Stimulated activated effector memory CD8-positive, alpha-beta T cell treated with anti-CD3 and anti-CD28 coated beads, Interleukin-12 subunit alpha, Interleukin-12 subunit beta, amount 100 ng/mL, for 72 hours (primary cell): ENCODE data around the gene VWA5A.
A peak's percentile ranks its signal among the peaks of the same experiment; 100 is the strongest.

Source experiments
- ATAC-seq: fragments of 150-1000 bp; cut with Tn5 transposase; 2 replicates; pipeline ENCODE4 v1.10.0; 2021
- DNase-seq, 2 donors: peaks; one replicate each; pipeline ENCODE4 v3.0.0; 2021 to 2022; ENCODE audit warnings: low spot score in 2 of 2
- H3K27ac Mint-ChIP-seq: one replicate; pipeline ENCODE4 v1.8.0; 2022; ENCODE audit warnings: mild to moderate bottlenecking, mixed read lengths
- H3K36me3 Mint-ChIP-seq: one replicate; pipeline ENCODE4 v1.8.0; 2022; ENCODE audit warnings: mild to moderate bottlenecking, mixed read lengths
- H3K4me1 Mint-ChIP-seq: one replicate; pipeline ENCODE4 v1.8.0; 2022; ENCODE audit warnings: mixed read lengths
- H3K4me3 Mint-ChIP-seq: one replicate; pipeline ENCODE4 v1.8.0; 2022; ENCODE audit warnings: mild to moderate bottlenecking, mixed read lengths
- H3K9me3 Mint-ChIP-seq: one replicate; pipeline ENCODE4 v1.8.0; 2022; ENCODE audit warnings: mixed read lengths

VWA5A gene

DNA sequence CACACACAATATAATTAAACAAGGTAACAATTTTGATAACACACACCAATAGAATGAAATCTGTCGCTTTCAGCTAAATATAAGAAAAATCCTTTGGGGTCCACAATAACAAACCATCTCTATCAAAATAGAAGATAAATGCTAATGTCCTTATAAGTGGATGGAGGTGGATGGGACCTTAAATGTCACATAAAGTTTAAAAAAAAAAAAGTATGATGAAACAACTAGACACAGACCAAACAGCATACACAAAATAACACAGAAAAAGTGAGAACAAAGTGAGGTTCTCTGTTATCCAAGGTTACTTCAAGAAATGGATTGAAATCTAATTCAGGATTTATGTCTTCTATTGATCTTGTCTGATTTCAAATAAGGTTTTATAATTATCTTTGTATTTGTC, 57.3 kb downstream of the VWA5A start:
- no peaks in the 10 kb centered on the region for H3K4me1 Mint-ChIP-seq
- no peak overlapping the region for H3K4me3 Mint-ChIP-seq
- H3K27ac Mint-ChIP-seq: no peak overlapping the region
- no peak for ATAC-seq
- no peaks in the 10 kb centered on the region for H3K9me3 Mint-ChIP-seq
- H3K36me3 Mint-ChIP-seq: no peaks in the 10 kb centered on the region
- no peak for DNase-seq

DNA sequence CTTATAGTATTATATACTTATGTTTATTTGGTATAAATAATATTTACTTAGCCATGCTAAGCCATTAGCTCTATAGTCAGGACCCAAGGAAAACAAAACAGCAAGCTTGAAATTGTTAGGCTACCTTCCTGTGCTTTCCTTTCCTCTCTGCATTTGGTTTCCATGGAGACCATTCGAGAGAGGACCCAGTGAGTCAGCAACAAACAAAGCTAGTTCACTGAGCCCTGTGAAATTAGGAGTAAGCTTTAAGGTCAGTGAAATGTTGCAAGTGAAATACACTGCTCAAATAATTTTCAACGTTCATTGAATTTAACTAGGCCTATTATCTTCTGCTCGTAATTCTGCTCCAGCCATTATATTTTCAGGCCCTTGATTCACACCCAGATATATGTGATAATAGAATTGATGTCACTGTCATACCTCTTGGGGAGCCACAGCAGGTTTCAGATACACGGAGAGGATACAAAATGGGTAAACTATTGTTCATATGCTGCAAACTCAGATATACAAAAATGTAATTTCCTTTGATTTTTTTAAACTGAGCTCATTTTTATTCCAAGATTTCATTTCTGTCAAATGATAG, 58.8 kb downstream of the VWA5A start:
- Mint-ChIP-seq H3K36me3 (no peaks in the 10 kb centered on the region), H3K9me3 (no peaks in the 10 kb centered on the region), H3K4me3 (no peak overlapping the region), H3K4me1 (no peaks in the 10 kb centered on the region), H3K27ac (no peak overlapping the region)
- ATAC-seq (no peak), DNase-seq (no peak)

DNA sequence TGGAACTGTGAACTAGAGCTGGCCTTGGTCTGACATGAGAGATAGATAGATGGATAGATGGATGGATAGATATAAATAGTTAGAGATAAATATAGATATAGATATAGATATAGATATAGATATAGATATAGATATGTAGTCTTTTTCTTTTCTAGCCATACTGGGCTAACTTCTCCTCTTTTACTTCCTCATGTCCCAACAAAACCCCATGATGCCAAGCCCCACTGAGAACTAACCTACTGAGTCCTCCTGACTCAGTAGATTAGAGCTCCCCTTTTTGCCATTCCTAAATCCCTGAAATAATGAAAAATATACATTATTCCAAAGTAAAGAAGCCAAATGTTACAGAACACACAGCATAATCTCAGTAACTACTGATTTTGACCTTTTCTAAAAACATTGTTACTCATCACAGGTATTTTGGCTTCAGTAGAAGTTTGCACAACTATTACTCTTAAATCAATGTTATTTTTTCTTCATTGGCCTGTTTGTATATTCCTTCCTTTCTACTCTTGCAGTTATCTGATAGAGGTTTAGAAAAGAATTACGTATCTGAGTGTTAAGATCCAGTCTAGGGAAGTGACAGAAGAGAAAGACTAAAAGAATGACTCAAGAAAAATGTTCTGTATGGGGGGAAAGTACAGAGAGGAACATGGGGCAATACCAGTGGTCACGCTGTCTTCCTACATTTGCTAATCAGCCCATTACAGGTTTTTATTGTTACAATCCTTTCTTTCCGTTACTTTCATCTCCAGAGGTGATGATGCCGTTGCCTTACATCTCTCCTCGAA, 61.9 kb downstream of the VWA5A start:
- Mint-ChIP-seq H3K36me3 (no peaks in the 10 kb centered on the region), H3K9me3 (no peaks in the 10 kb centered on the region), H3K4me1 (no peaks in the 10 kb centered on the region), H3K27ac (no peak overlapping the region), H3K4me3 (no peak overlapping the region)
- DNase-seq (no peak), ATAC-seq (no peak)

DNA sequence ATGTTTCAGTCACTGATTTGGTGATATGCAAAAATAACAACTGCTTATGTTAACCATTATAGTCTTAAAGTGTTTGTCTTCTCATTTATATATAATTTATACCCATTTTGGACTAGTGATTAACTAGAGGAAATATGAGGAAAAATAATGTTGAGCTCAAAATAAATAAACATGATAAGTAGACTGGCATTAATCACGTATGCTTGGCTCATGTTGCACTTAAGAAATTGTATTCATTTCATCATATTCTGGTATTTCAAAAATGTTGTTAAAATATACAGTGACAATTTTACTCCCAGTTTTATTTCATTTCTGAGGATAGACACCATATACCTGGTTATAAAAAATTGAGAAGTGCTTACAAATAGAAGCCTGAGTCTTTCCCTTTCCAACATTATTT, 64.1 kb downstream of the VWA5A start:
- H3K4me1 Mint-ChIP-seq: no peaks in the 10 kb centered on the region
- no peak overlapping the region for H3K4me3 Mint-ChIP-seq
- no peaks in the 10 kb centered on the region for H3K9me3 Mint-ChIP-seq
- DNase-seq: no peak
- no peak overlapping the region for H3K27ac Mint-ChIP-seq
- H3K36me3 Mint-ChIP-seq: no peaks in the 10 kb centered on the region
- ATAC-seq: no peak

DNA sequence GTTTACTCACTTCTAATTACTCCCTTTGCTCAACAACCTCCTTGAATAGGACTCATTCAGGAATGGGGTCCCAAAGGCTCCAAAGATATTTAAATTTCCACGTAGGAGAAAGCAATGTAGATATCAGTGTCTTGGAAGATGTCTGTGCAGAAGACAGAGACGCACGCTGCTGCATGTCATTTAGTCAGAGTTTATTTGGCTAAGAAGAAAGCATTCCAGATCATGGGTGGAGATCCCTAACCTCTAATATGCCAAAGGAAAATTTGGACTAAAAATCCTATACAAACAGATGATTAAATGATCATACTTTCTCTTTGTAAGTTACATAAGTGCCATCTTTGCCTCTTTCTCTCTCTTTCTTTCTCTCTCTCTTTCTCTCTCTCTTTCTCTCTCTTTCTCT, 67.8 kb downstream of the VWA5A start, which contains the start of gene OR10D3:
Gene OR10D3 (plus strand): TSS at position 278 of the 400 bp plus-strand sequence. CDS start 1,925 bp downstream, outside the sequence.
- no peak for ATAC-seq
- Mint-ChIP-seq H3K4me3 (no peak within 1 kb of the TSS), H3K36me3 (no peaks in the 10 kb centered on the region), H3K27ac (no peak within 1 kb of the TSS), H3K9me3 (peaks cover 3% of the 10 kb centered on the region), H3K4me1 (no peaks in the 10 kb centered on the region)
- DNase-seq: no peak

DNA sequence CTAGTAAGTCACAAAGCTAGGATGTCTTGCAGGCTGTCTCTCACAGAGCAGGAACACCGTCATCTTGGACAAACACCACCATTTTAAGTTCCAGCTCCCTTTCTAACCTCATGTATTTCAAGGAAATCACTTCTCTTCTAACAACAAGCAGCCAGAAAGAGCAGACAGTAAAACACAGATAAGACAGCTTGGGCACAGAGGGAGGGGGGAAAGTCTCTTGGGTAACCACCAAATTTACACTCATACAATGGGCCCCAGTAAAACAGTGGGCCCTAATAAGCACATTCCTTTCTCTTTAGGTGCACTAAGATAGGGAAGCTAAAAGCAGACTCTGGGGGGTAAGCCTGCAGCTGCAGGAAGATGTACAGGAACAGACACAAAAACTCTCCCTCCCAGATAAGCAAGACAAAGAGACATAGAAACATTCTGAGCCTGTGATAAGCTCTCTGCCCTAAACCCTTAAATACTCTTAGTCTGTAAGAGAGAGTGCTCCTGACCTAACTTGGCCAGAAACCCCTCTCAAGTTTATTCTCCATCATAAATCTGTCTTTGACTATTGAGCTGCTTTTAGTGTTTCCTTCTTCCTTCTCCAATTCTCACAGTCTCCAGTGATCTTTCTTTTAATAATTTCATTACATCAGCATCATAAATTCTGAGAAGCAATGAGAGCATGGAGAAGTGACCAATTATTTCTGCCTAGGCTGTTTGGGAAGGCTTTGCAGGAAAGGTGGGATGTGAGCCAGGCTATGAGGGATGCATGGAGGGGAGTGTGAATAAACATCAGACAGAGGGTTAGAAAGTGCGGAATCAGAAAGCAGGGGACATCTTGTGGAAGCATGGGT, 75.3 kb downstream of the VWA5A start:
- no peak for DNase-seq
- Mint-ChIP-seq H3K36me3 (no peaks in the 10 kb centered on the region), H3K4me3 (no peak overlapping the region), H3K9me3 (peaks cover 3% of the 10 kb centered on the region), H3K27ac (no peak overlapping the region), H3K4me1 (no peaks in the 10 kb centered on the region)
- no peak for ATAC-seq

DNA sequence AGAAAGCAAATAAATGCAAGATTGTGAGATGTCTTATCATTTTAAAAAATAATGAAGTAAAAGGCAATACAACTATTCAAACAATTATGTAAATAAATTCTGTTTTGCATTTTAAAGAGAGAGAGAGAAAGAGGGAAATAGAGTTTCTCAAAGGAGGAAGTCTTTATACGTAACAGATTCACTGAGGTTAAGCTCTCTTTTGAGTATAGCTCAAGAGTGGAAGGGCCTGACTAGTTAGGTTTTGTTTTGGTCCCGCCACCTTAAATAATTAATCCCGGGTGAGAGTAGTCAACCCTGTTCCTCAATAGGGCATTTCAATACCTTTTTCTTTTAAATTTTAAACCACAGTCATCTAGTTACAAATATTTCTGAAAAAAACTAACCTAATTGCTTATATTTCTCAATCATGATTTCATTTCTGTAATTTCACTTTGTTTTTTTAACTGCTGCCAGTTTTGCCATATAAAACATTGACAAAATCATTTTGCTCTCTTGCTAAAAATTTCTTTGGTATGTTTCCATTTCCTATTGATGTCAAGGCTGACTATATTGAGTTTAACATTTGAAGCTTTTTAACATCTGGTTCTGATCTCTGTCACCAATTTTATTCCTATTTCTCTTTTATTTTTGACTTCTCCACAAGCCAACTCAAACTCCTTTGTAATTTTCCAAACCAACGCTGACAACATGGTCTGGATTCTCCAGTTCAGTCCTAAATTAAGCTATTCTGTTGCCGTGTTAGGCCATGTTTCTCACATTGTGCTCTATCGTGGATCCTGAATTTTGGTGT, 78.2 kb downstream of the VWA5A start:
- H3K9me3 Mint-ChIP-seq: no peaks in the 10 kb centered on the region
- no peaks in the 10 kb centered on the region for H3K4me1 Mint-ChIP-seq
- no peak overlapping the region for H3K27ac Mint-ChIP-seq
- H3K36me3 Mint-ChIP-seq: no peaks in the 10 kb centered on the region
- H3K4me3 Mint-ChIP-seq: no peak overlapping the region
- ATAC-seq (no peak), DNase-seq (no peak)

DNA sequence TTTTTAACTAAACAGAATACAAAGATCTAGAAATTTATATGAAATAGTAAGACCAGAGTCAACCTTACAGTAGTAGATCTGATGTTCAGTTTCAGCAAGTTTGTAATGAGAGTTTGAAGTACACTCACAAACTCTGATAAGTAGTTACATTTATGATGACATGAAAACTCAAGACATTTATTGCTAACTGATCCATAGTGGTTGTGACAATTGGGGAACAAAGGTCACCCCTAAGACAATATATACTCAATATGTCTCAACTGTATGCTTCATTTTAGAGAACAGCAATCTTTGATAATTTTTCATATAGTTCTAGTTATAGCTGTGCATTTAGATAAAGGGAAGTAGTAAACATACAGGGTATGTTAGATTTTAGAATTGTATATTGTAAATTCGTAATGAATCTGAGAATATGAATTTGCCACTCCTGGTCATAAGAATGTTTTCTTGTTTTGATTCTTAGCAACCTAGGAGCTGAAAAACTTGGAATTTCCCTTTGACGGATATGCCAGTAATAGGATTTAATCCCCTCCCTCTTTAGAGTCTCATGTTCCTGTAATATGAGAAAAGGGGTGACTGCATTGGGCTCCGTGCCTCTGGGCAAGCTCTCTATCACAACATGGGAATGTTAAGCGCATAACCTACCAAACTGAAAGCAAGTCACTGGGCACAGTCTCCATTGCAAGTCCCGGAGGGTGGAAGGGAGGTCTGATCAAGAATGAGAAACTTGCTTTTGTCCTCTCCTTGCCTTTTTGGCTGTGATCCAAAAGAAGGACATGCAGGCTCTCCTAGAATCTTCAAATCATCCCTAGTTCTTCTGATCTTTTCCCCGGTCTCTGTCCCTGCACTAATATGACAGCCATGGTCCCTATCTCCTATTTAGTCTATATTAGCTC, 79.3 kb downstream of the VWA5A start:
- Mint-ChIP-seq H3K4me3 (no peak overlapping the region), H3K9me3 (no peaks in the 10 kb centered on the region), H3K36me3 (no peaks in the 10 kb centered on the region), H3K27ac (no peak overlapping the region), H3K4me1 (no peaks in the 10 kb centered on the region)
- DNase-seq (no peak), ATAC-seq (no peak)

DNA sequence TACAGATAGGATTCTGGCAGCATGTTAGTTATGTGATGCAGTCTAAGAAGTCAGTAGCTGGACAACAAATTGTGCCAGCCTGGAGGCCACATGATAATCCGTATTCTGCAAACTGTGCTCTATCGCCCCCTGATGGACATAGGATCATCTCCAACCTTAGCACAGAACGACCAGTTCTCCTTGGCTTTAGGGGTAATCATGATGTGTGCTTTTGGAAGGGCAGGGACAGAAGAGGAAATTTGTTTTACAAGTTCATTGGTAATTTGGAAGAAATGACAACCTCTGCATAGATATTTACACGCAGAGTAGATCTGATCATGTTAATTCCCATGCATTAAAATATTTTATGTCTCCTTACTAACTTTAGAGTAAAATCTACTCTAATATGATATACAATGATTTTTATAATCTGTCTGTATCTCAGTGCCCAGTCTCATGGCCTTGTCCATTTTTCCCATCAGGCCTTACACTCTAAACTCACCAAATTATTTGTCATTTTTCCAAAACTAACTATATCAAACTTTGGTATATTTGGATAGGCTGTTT, 80.0 kb downstream of the VWA5A start:
- Mint-ChIP-seq H3K9me3 (no peaks in the 10 kb centered on the region), H3K36me3 (no peaks in the 10 kb centered on the region), H3K4me3 (no peak overlapping the region), H3K4me1 (no peaks in the 10 kb centered on the region), H3K27ac (no peak overlapping the region)
- ATAC-seq (peak; percentile 71), DNase-seq (peak in 1 of 2 donors; percentile 54)
